Body of pancreas (tissue), 4 donors: ENCODE measurements around the gene MINDY3. TPM values are rescaled to one million over a fixed set of nuclear protein-coding genes. Genes with fewer than 3 reads are reported as not detected.

ENCODE experiments used
- ATAC-seq: fragments of 150-250 bp; one replicate; pipeline ENCODE4 v1.9.1; 2016
- DNase-seq, 4 donors: peaks; one replicate each; pipeline ENCODE4 v3.0.0-alpha.2; 2019
- H3K27ac ChIP-seq, 4 donors: fragments of 200-600 bp; sonication (generic); 1 replicate in 3 of 4; 2 replicates in 1 of 4; pipeline versions ENCODE4 v1.5.1 to v1.6.1; 2016 to 2019; ENCODE audit warnings: mild to moderate bottlenecking in 1 of 4, mixed read lengths in 1 of 4, moderate library complexity in 1 of 4
- H3K27me3 ChIP-seq, 2 donors: fragments of 200-600 bp; sonication (generic); one replicate each; pipeline ENCODE4 v1.6.0; 2016; ENCODE audit warnings: mild to moderate bottlenecking in 1 of 2
- H3K36me3 ChIP-seq, 2 donors: fragments of 200-600 bp; sonication (generic); replicated peaks in 1 of 2; 2 replicates each; pipeline ENCODE4 v1.5.1; 2016; ENCODE audit warnings: low read depth in 2 of 2; ENCODE audit not compliant: insufficient read depth in 1 of 2
- H3K4me1 ChIP-seq: fragments of 200-600 bp; sonication (generic); one replicate; pipeline ENCODE4 v1.6.0; 2016
- H3K4me3 ChIP-seq, 2 donors: fragments of 200-600 bp; sonication (generic); 1 replicate in 1 of 2; 2 replicates in 1 of 2; pipeline ENCODE4 v1.5.1; 2016 to 2019
- H3K9me3 ChIP-seq, 3 donors: fragments of 200-600 bp; sonication (generic); 1 replicate in 2 of 3; 2 replicates in 1 of 3; pipeline ENCODE4 v1.5.1; 2016
- POLR2A ChIP-seq, 3 donors: fragments of 450-650 bp; IDR thresholded peaks; one replicate each; pipeline ENCODE4 v1.6.1; 2016; ENCODE audit warnings: antibody characterized with exemption in 3 of 3, mild to moderate bottlenecking in 2 of 3
- WGBS, 2 donors: methylation state at CpG; one replicate each; pipeline ENCODE4 v1.1.5; 2017; 5-methylcytosine and 5-hydroxymethylcytosine counted together
- intact Hi-C: fragments of 100-400 bp; cut with DNase I; formaldehyde crosslinking; loops from one replicate; pipeline ENCODE4 v1.15.1; 2023
- total RNA-seq, 2 donors: library from RNA; depleted of rRNA; stranded (reverse); fragments of >200 nt; gene quantifications; one replicate each; pipeline ENCODE4 v1.1.0, GENCODE V29; 2016
- TF ChIP-seq, protein P1 (sequence below), 7 experiments: fragments of 450-650 bp in 4 of 7; fragments of 200-600 bp in 3 of 7; sonication (generic) in 3 of 7; IDR thresholded peaks; one replicate each; pipeline ENCODE4 v1.5.1; 2016 to 2019; ENCODE audit warnings: antibody characterized with exemption in 7 of 7

The MINDY3 gene
- 10 to 100 TPM; 15.6 to 22.1 TPM for total RNA-seq

DNA sequence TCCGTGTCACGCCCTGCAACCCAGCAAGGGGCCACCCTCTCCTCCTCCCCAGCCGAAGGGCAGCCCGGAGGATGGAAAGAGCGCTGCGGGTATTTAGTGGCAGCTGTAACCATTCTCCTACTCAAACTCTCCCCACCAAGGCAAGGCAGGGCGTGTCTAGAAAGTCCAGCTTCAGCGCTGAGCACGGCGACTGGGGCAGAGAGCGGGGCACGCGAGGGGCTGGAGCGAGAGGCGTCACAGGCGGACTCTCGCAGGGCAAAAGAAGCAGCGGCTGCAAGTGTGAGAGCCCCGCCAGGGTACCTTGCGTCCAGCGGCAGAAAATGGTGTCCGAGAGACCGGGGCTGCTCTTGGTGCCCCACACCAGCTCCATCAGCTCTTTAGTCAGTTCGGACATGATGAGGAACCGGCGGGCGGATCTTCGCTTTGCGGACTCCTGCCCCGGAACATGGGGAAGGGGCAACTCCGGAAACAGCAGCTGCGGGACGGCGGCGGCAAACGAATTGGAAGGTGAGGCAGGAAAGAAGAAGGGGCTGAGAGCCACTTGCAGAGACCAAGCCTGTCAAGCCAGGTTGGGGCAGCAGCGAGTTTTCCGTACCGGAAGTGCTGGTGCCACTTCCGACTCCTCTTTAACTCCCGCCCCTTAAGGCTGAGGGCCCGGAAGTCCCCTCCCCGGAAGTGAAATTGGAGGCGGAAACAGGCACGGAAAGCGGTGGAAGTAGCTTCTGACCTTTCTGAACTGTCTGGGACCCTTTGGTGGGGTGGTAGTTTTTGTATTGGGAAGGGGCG lies at the start of gene MINDY3:
Gene MINDY3, minus strand, starts transcription at position 602 of the 786 bp plus-strand sequence. Its CDS starts 208 bp downstream, at position 394.
- Histone ChIP-seq H3K27ac (peak within 1 kb of the TSS; percentile 12 to 79 (median 54)), H3K4me3 (peak within 1 kb of the TSS; percentile 67 to 89)
- intact Hi-C loops, result no loop called here

DNA sequence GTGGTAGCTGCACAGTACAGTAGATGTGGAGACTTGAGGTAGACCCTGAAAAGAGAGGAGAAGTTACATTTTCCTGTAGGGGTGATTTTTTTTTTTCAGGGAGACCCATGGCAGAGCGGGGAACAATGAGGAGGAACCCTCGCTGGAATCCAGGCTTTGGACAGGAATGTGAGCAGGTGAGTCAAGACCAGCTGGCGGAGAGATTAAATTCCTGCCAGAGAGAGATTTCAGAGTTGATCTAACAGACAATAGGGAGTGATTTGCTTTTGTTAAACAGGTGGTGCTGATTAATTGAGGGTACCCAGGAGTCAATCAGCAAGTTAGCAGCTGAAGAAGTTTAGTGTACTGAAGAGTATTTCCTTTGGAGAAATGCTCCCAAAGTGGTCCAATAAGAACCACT lies 41.6 kb upstream of the MINDY3 start:
- Histone ChIP-seq H3K4me1 (no peaks in the 10 kb centered on the region), H3K36me3 (no peaks in the 10 kb centered on the region), H3K27me3 (no peaks in the 10 kb centered on the region), H3K9me3 (no peaks in the 10 kb centered on the region), H3K27ac (no peak overlapping the region), H3K4me3 (no peak overlapping the region)
- WGBS, 2 donors, result 18 to 32% methylated on average over 3 of the region's 3 CpGs
- no peak for ATAC-seq
- intact Hi-C loops, result no loop called here
- no peak for DNase-seq
- no peak for TF ChIP-seq POLR2A (IDR thresholded peaks at IDR 0.05)
- TF ChIP-seq, protein P1, sequence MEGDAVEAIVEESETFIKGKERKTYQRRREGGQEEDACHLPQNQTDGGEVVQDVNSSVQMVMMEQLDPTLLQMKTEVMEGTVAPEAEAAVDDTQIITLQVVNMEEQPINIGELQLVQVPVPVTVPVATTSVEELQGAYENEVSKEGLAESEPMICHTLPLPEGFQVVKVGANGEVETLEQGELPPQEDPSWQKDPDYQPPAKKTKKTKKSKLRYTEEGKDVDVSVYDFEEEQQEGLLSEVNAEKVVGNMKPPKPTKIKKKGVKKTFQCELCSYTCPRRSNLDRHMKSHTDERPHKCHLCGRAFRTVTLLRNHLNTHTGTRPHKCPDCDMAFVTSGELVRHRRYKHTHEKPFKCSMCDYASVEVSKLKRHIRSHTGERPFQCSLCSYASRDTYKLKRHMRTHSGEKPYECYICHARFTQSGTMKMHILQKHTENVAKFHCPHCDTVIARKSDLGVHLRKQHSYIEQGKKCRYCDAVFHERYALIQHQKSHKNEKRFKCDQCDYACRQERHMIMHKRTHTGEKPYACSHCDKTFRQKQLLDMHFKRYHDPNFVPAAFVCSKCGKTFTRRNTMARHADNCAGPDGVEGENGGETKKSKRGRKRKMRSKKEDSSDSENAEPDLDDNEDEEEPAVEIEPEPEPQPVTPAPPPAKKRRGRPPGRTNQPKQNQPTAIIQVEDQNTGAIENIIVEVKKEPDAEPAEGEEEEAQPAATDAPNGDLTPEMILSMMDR (IDR thresholded peaks at IDR 0.05), result no peak

More for the DNA sequence above, at the start of gene MINDY3:
- DNase-seq (peak; percentile 75 to 84 (median 80)), ATAC-seq (peak; percentile 96)
- peaks cover 24% of the 10 kb centered on the region for H3K4me1 ChIP-seq
- peaks cover 0 to 3% of the 10 kb centered on the region in 2 donors for H3K36me3 ChIP-seq
- peaks cover 0 to 4% (median 0%) of the 10 kb centered on the region in 3 donors for H3K9me3 ChIP-seq
- peak in 2 of 3 donors; percentile 29 to 43 for TF ChIP-seq POLR2A (IDR thresholded peaks at IDR 0.05)
- TF ChIP-seq, protein P1 (IDR thresholded peaks at IDR 0.05), result peak in 1 of 7 experiments; percentile 6
- 0% methylated on average over 32 to 47 of the region's 47 CpGs for WGBS, 2 donors
- no peaks in the 10 kb centered on the region for H3K27me3 ChIP-seq

DNA sequence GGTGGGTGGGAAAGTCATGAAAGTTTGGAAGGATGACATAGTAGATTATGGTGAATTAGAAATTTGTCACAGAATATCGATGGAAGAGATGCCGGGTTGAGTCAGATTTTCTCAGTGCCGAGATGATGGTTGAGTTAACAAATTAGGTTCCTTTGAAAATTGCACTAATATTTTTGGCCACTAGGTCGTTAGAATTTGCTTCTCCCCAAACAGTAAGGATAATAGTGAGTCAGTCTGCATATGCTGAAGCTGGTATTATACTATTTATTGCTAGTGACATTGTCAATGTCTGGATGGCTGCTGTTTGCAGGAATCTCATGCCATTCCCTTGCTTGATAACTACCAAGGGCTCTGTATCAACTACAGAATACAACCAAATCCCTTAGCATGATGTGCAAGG lies 37.7 kb upstream of the MINDY3 start:
- no peaks in the 10 kb centered on the region for H3K9me3 ChIP-seq
- H3K36me3 ChIP-seq, result no peaks in the 10 kb centered on the region
- 43 to 50% methylated on average over 4 of the region's 4 CpGs for WGBS, 2 donors
- no peak for TF ChIP-seq POLR2A (IDR thresholded peaks at IDR 0.05)
- TF ChIP-seq, protein P1 (IDR thresholded peaks at IDR 0.05), result peak in 1 of 7 experiments; percentile 4
- no peaks in the 10 kb centered on the region for H3K4me1 ChIP-seq
- intact Hi-C loops, result no loop called here
- no peaks in the 10 kb centered on the region for H3K27me3 ChIP-seq
- H3K4me3 ChIP-seq, result no peak overlapping the region
- no peak overlapping the region for H3K27ac ChIP-seq
- no peak for DNase-seq
- no peak for ATAC-seq

DNA sequence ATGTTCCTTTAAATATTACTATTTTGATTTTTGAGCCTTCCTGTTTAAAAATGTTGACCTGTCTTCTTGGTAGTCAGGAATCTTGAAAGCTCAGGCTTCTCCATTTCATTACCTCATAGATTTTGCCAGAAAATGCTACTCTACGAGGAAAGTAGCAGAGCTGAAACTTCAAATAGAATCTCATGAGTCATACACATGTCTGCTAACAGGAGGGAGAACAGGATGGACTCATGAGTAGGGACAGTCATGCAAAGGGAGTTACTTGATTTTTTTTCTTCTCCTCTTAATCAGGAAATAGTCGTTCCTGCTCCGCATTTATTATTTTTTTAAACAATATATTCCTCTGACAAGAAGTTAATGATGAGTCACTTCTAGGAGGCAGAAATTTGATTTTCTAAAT lies 37.0 kb upstream of the MINDY3 start:
- Histone ChIP-seq H3K27ac (no peak overlapping the region), H3K36me3 (no peaks in the 10 kb centered on the region), H3K4me1 (no peaks in the 10 kb centered on the region), H3K4me3 (no peak overlapping the region), H3K27me3 (no peaks in the 10 kb centered on the region), H3K9me3 (no peaks in the 10 kb centered on the region)
- intact Hi-C loops, result no loop called here
- WGBS, 2 donors, result 52 to 55% methylated on average over 3 of the region's 3 CpGs
- TF ChIP-seq, protein P1 (IDR thresholded peaks at IDR 0.05), result no peak
- TF ChIP-seq POLR2A (IDR thresholded peaks at IDR 0.05), result no peak
- DNase-seq (no peak), ATAC-seq (no peak)
